ENCODE data around the gene ASPSCR1. TPM values are rescaled to one million over a fixed set of nuclear protein-coding genes. Genes with fewer than 3 reads are reported as not detected.

Gene ASPSCR1
- total and polyA plus RNA-seq, 9 of the 15 experiments (the other 6 are each of a cell fraction or from before 2014, with no cell fraction given): 0.90 to 36.9 (median 11.6) TPM

DNA sequence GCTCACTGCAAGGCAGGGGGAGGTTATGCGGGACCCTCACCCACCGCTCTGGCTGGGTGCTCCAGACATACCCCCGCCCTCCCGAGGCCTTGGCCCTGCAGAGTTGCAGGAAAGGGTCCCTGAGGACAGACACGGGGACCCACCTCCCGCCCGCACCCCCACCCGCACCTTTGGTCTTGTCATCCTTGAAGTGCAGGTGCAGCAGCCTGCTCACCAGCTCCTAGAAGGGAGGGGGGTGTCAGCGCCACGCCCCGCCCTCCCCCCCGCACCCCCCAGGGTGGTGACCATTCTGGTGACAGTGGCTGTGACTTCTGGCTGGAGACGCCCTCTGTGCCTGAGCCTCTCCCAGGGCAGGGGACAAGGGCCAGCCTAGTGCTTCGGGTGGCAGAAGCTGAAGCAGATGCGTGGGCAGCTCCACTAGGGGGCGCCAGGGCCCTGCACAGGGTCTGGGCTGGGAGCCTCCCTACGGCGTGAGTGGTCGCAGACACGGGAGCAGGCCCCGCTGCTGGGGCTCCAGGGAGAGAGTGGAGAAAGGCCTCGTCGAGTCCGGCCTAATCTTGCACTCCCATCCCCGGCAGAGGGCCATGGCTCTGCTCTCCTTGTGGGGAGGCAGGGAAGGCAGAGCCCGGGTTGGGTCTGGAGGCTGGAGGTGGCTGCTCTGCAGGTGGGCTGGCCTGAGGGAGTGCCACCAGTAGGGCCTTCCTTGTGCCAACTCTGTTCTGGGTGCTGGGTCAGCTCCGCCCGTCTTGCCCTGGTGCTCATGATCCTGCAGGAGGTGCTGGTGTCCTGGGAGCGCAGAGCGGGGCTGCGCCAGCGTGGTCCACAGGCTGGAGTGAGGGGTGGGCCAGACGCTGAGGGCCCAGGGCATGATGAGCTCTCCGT is 42.5 kb downstream of the ASPSCR1 start (continued):
- TF ChIP-seq PCBP2 (IDR thresholded peaks at IDR 0.05; ENCODE audit: low read depth, low read length, poor library complexity, severe bottlenecking) (no peak), HBP1 (CRISPR knock-in tag; IDR thresholded peaks at IDR 0.05) (no peak), BRF1 (IDR thresholded peaks at IDR 0.05; ENCODE audit: borderline replicate concordance, extremely low read depth, insufficient read length) (no peak), HNRNPL (IDR thresholded peaks at IDR 0.05; ENCODE audit: low read depth, low read length) (peak; percentile 71; the same call in 1 of the 2 replicates), TAF9B (IDR thresholded peaks at IDR 0.05; ENCODE audit: partially characterized antibody) (no peak), ZNF311 (CRISPR knock-in tag; IDR thresholded peaks at IDR 0.05) (no peak), ZNF121 (CRISPR knock-in tag; conservative IDR thresholded peaks at IDR 0.05) (no peak), NR2C1 (IDR thresholded peaks at IDR 0.05) (no peak), NR2C1 (tag; IDR thresholded peaks at IDR 0.05) (no peak), ZNF778 (CRISPR knock-in tag; IDR thresholded peaks at IDR 0.05) (no peak), ZBTB33 (CRISPR knock-in tag; IDR thresholded peaks at IDR 0.05) (peak; percentile 84), NR2F6 (CRISPR knock-in tag; IDR thresholded peaks at IDR 0.05) (no peak), ZNF445 (CRISPR knock-in tag; IDR thresholded peaks at IDR 0.05; ENCODE audit: low read depth) (no peak), KLF16 (IDR thresholded peaks at IDR 0.05) (0 out of 2 replicates have a peak, but pooled peaks have one; percentile 30), RBFOX2 (IDR thresholded peaks at IDR 0.05; ENCODE audit: low read depth, low read length) (peak; percentile 43; the same call in 1 of the 2 replicates), RAD21 (CRISPR knock-in tag; conservative IDR thresholded peaks at IDR 0.05 in 1 of 2, IDR thresholded peaks at IDR 0.05 in 1 of 2) (peak in 1 of 2 experiments; percentile 55; a peak in 3 of 4 replicates), IFI16 (CRISPR knock-in tag; IDR thresholded peaks at IDR 0.05) (no peak), ZNF57 (CRISPR knock-in tag; IDR thresholded peaks at IDR 0.05) (no peak), SMAD1 (IDR thresholded peaks at IDR 0.05; ENCODE audit: low read depth, low read length, partially characterized antibody) (no peak), KHSRP (IDR thresholded peaks at IDR 0.05) (no peak), TCF7 (IDR thresholded peaks at IDR 0.05; ENCODE audit: borderline replicate concordance) (no peak), ZNF134 (CRISPR knock-in tag; conservative IDR thresholded peaks at IDR 0.05) (no peak)
- TF ChIP-seq, protein P1, sequence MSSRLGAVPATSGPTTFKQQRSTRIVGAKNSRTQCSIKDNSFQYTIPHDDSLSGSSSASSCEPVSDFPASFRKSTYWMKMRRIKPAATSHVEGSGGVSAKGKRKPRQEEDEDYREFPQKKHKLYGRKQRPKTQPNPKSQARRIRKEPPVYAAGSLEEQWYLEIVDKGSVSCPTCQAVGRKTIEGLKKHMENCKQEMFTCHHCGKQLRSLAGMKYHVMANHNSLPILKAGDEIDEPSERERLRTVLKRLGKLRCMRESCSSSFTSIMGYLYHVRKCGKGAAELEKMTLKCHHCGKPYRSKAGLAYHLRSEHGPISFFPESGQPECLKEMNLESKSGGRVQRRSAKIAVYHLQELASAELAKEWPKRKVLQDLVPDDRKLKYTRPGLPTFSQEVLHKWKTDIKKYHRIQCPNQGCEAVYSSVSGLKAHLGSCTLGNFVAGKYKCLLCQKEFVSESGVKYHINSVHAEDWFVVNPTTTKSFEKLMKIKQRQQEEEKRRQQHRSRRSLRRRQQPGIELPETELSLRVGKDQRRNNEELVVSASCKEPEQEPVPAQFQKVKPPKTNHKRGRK (tag; IDR thresholded peaks at IDR 0.05): no peak

Data from K562 (cell line).